SK-N-MC (cell line): ENCODE measurements around the gene RNFT2.

Experiments used
- EZH2 ChIP-seq: fragments of 200-600 bp; sonication (generic); IDR thresholded peaks from one replicate; pipeline ENCODE4 v1.6.1; 2017; ENCODE audit warnings: antibody characterized with exemption
- POLR2AphosphoS5 ChIP-seq: IDR thresholded peaks from 2 replicates; pipeline ENCODE4 v1.6.1; 2012; ENCODE audit warnings: mild to moderate bottlenecking, low read depth, low read length, borderline replicate concordance

DNA sequence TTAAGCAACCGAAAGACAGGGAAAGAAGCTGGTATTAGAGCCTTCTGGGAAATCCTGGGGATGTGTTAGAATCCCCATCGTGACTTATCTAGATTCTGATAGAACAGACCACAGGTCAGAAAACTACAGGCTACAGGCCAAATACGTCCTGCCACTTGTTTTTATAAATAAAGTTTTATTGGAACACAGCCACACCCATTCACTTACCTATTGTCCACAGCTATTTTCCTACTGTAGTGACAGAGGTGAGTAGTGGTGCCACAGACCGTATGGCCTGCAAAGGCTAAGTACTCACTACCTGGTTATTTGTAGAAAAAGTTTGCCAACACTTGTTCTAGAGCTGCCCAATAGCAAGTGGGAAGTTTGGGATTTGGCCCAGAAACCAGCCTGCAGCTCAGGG lies 89.3 kb downstream of the RNFT2 start:
- TF ChIP-seq POLR2AphosphoS5 (no peak), EZH2 (no peak)
